ENCODE measurements around the gene CLP1.

GRCh38 chr11:57637626-57638004 lies 19.9 kb upstream of the CLP1 start:
- no peak for TF ChIP-seq EZH2 (IDR thresholded peaks at IDR 0.05; ENCODE audit: insufficient read depth, poor library complexity, severe bottlenecking)
- no peak for TF ChIP-seq EZH2phosphoT487 (IDR thresholded peaks at IDR 0.05; ENCODE audit: insufficient read depth, low read depth)
